Measurements from ENCODE around the gene TMCO2. TPM values are rescaled to one million over a fixed set of nuclear protein-coding genes. Genes with fewer than 3 reads are reported as not detected.

The TMCO2 gene
- total and polyA plus RNA-seq, 4 experiments from 2014 or later = 0.47 TPM; not detected in 3

- Mint-ChIP-seq H3K9me3 (no peaks in the 10 kb centered on the region), H3K27me3 (no peaks in the 10 kb centered on the region), H3K27ac (no peak overlapping the region), H3K4me1 (no peaks in the 10 kb centered on the region), H3K4me3 (no peak overlapping the region), H3K36me3 (no peaks in the 10 kb centered on the region)
- no peaks in the 10 kb centered on the region for H3K4me1 ChIP-seq (ENCODE audit: insufficient read depth, low read length)
- no peak overlapping the region for H3K27ac ChIP-seq (ENCODE audit: low read depth, low read length)
- POLR2A ChIA-PET (ENCODE audit: partially characterized antibody) = no interaction called here
- no peak for DNase-seq
- intact Hi-C loops (cut with micrococcal nuclease) = no loop called here
- no peaks in the 10 kb centered on the region for H3K9me3 ChIP-seq (ENCODE audit: control insufficient read depth in 1 of 2, low read length in 2 of 2)
- H3K27me3 ChIP-seq (ENCODE audit: insufficient read depth, low read length) = no peaks in the 10 kb centered on the region
- H3K36me3 ChIP-seq (ENCODE audit: insufficient read depth, low read length) = no peaks in the 10 kb centered on the region
- CTCF ChIA-PET (ENCODE audit: partially characterized antibody) = no interaction called here
- no peak overlapping the region for H3K4me3 ChIP-seq (ENCODE audit: low read length in 2 of 2)
Measured at GRCh38 chr1:40301066-40301465, 53.3 kb downstream of the TMCO2 start.

Other genes starting within 250 kb of the TMCO2 start
- gene CAP1, start 207.2 kb upstream of the TMCO2 start, total RNA-seq = 100 to 1,000 TPM; 285 to 305 TPM
- 100 to 1,000 TPM; 629 to 725 TPM for gene CAP1, start 207.2 kb upstream of the TMCO2 start, polyA plus RNA-seq
- gene PPT1, start 150.7 kb upstream of the TMCO2 start, total RNA-seq = 10 to 100 TPM; 56.7 to 64.8 TPM
- 100 to 1,000 TPM; 175 to 292 TPM for gene PPT1, start 150.7 kb upstream of the TMCO2 start, polyA plus RNA-seq
- gene RLF, start 86.5 kb upstream of the TMCO2 start, total RNA-seq = 10 to 100 TPM; 23.0 to 23.4 TPM
- gene RLF, start 86.5 kb upstream of the TMCO2 start, polyA plus RNA-seq = 1 to 10 TPM; 7.6 to 9.9 TPM
- gene ZMPSTE24, start 10.3 kb downstream of the TMCO2 start, total RNA-seq = 10 to 100 TPM; 19.7 to 21.0 TPM
- gene ZMPSTE24, start 10.3 kb downstream of the TMCO2 start, polyA plus RNA-seq = 10 to 100 TPM; 27.1 to 44.1 TPM
- gene COL9A2, start 69.3 kb downstream of the TMCO2 start, total RNA-seq = 1 to 10 TPM; 2.1 to 2.8 TPM
- under 1 TPM in 1 of 2 donors, not detected in 1; 0.41 TPM for gene COL9A2, start 69.3 kb downstream of the TMCO2 start, polyA plus RNA-seq
- gene SMAP2, start 125.8 kb downstream of the TMCO2 start, total RNA-seq = 100 to 1,000 TPM; 123 TPM
- 100 to 1,000 TPM; 258 to 358 TPM for gene SMAP2, start 125.8 kb downstream of the TMCO2 start, polyA plus RNA-seq
- 1 to 10 TPM; 7.5 to 7.9 TPM for gene ZFP69B, start 202.5 kb downstream of the TMCO2 start, total RNA-seq
- 1 to 10 TPM; 2.1 to 2.4 TPM for gene ZFP69B, start 202.5 kb downstream of the TMCO2 start, polyA plus RNA-seq
- gene ZFP69, start 229.4 kb downstream of the TMCO2 start, total RNA-seq = 1 to 10 TPM; 3.3 to 4.3 TPM
- gene ZFP69, start 229.4 kb downstream of the TMCO2 start, polyA plus RNA-seq = 1 to 10 TPM; 3.8 to 6.1 TPM

Measured in CD4-positive, alpha-beta memory T cell (primary cell).